AG04450 (cell line): ENCODE results near the gene RNF126. TPM values are rescaled to one million over a fixed set of nuclear protein-coding genes. Genes with fewer than 3 reads are reported as not detected.

Experiments
- CTCF ChIA-PET: fragments of 300-600, 350-600 bp; formaldehyde crosslinking; extraction: SDS; loops from one replicate; lab custom pipeline; 2022; ENCODE audit warnings: antibody characterized with exemption, inconsistent platforms; lab: Charles Lee
- POLR2A ChIA-PET: fragments of 350-600 bp; formaldehyde crosslinking; extraction: SDS; loops from one replicate; lab custom pipeline; 2021; ENCODE audit warnings: antibody characterized with exemption, inconsistent platforms; lab: Yijun Ruan, JAX
- DNase-seq: peaks from one replicate; pipeline ENCODE4 v3.0.0-alpha.2; 2011; ENCODE audit warnings: low read depth, low spot score
- H3K27ac ChIP-seq: one replicate; pipeline ENCODE4 v1.5.1; 2012; ENCODE audit warnings: low read depth, low read length, control low read depth
- H3K27me3 ChIP-seq: one replicate; pipeline ENCODE4 v1.6.0; 2012; ENCODE audit warnings: low read length; ENCODE audit not compliant: control insufficient read depth, insufficient read depth
- H3K4me3 ChIP-seq: 2 replicates; pipeline ENCODE4 v1.5.1; 2011; ENCODE audit warnings: mild to moderate bottlenecking, low read depth, low read length, control low read depth
- H3K9me3 ChIP-seq: 2 replicates; pipeline ENCODE4 v1.5.1; 2012; ENCODE audit warnings: low read length; ENCODE audit not compliant: control insufficient read depth, insufficient read depth
- CTCF ChIP-seq: IDR thresholded peaks from 2 replicates; pipeline ENCODE4 v1.5.1; 2011; ENCODE audit warnings: low read depth, low read length, control low read depth, inconsistent platforms
- polyA plus RNA-seq: library from polyadenylated mRNA; depleted of rRNA; stranded (reverse); fragments of >200 nt; gene quantifications from 2 replicates; pipeline ENCODE4 v1.2.3, GENCODE V29; 2011

Gene RNF126
- polyA plus RNA-seq, 1 experiment = 1.7 TPM

- Histone ChIP-seq H3K4me3 (no peak overlapping the region), H3K27me3 (no peaks in the 10 kb centered on the region), H3K27ac (no peak overlapping the region), H3K9me3 (no peaks in the 10 kb centered on the region; the same call in 1 of the 2 replicates)
- ChIA-PET POLR2A (no interaction called here), CTCF (no interaction called here)
- DNase-seq = no peak
- no peak for TF ChIP-seq CTCF
Measured at GRCh38 chr19:612941-613340, 50.1 kb downstream of the RNF126 start.

GRCh38 chr19:611481-611868 lies 51.5 kb downstream of the RNF126 start:
- no peak for TF ChIP-seq CTCF
- H3K9me3 ChIP-seq = no peaks in the 10 kb centered on the region; the same call in 1 of the 2 replicates
- H3K27me3 ChIP-seq = no peaks in the 10 kb centered on the region
- POLR2A ChIA-PET = interaction anchor here (0.6 kb wide), 1 partner anchor 859 kb away, joined by 3 read pairs; no protein-coding TSS in a partner anchor
- CTCF ChIA-PET = no interaction called here
- DNase-seq = peak; percentile 76
- H3K4me3 ChIP-seq = no peak overlapping the region
- H3K27ac ChIP-seq = peak overlapping the region; percentile 87

GRCh38 chr19:610801-611480 lies 52.1 kb downstream of the RNF126 start:
- POLR2A ChIA-PET = interaction anchor here (0.5 kb wide), 1 partner anchor 159 kb away, joined by 3 read pairs; no protein-coding TSS in a partner anchor
- Histone ChIP-seq H3K27ac (peak overlapping the region; percentile 87), H3K4me3 (no peak overlapping the region), H3K27me3 (no peaks in the 10 kb centered on the region), H3K9me3 (no peaks in the 10 kb centered on the region; the same call in 1 of the 2 replicates)
- TF ChIP-seq CTCF = no peak
- CTCF ChIA-PET = no interaction called here
- DNase-seq = peak; percentile 33

- peak overlapping the region; percentile 87 for H3K27ac ChIP-seq
- no peak for TF ChIP-seq CTCF
- ChIA-PET POLR2A (no interaction called here), CTCF (no interaction called here)
- no peak overlapping the region for H3K4me3 ChIP-seq
- no peaks in the 10 kb centered on the region for H3K27me3 ChIP-seq
- no peak for DNase-seq
- H3K9me3 ChIP-seq = no peaks in the 10 kb centered on the region; the same call in 1 of the 2 replicates
Measured at GRCh38 chr19:610071-610800, 52.8 kb downstream of the RNF126 start.

DNA sequence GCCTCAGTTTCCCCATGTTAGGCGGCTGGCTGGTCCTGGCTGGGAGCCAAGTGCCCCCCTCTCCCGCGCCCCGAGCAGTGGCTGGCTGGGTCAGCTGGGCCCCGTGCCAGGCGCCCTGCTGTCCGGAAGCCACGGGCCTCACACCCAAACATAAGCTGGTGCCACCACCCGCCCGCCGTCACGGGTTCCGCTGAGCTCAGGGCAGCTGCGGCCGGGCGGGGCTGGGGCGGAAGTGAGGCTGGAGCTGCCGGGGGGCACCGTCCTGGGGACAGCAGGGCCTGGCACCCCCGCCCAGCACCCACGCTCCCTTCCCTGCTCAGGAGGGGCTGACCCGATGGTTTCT lies 54.0 kb downstream of the RNF126 start:
- H3K4me3 ChIP-seq = no peak overlapping the region
- ChIA-PET POLR2A (no interaction called here), CTCF (no interaction called here)
- DNase-seq = no peak
- no peak overlapping the region for H3K27ac ChIP-seq
- no peaks in the 10 kb centered on the region; the same call in 1 of the 2 replicates for H3K9me3 ChIP-seq
- H3K27me3 ChIP-seq = no peaks in the 10 kb centered on the region
- no peak for TF ChIP-seq CTCF
